Globus pallidus (tissue), 1 donor: Measurements from ENCODE around the gene MAP3K20.
"Not testable (repeated sequence)": the region's sequence is repeated elsewhere in the genome, so short reads cannot be mapped to it uniquely, and the experiment has no call there.

ENCODE experiments used
- DNase-seq: peaks from one replicate; pipeline ENCODE4 v3.0.0-alpha.2; 2015; ENCODE audit warnings: low spot score

Gene MAP3K20

GRCh38 chr2:173281898-173282297 is 206.3 kb downstream of the MAP3K20 start:
- not testable (repeated sequence) for DNase-seq

GRCh38 chr2:173282795-173283545 is 207.3 kb downstream of the MAP3K20 start:
- no peak for DNase-seq

DNA sequence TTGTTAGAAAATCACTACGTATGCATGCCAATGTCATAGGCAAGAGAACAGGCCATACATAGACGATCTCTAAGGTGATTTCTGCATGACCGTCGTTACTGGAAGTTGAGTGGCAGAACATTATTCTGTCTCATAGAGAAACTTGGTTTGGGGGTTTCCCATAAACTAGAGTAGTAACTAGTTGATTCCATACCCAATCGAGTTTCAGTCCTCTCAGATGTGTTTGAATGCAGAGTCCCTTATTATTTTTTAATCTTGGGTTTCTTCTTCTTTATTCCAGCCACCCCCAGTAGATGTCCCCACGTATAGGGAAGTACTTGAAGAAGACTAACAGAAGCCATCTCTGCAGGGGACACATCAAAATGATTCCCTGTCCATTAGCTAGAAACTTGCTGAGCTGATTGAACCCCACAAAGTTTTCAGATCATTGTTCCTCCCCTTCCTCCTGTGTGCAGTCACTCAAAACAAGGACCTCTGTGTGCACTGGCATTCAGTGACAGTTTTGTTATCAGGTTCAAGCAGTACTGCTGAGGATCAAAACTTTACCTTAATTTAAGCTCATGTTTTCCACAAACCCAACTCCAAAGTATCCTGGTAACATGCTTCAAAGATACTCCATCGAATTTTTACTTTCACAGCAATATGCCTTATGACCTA is 210.6 kb downstream of the MAP3K20 start:
- no peak for DNase-seq

DNA sequence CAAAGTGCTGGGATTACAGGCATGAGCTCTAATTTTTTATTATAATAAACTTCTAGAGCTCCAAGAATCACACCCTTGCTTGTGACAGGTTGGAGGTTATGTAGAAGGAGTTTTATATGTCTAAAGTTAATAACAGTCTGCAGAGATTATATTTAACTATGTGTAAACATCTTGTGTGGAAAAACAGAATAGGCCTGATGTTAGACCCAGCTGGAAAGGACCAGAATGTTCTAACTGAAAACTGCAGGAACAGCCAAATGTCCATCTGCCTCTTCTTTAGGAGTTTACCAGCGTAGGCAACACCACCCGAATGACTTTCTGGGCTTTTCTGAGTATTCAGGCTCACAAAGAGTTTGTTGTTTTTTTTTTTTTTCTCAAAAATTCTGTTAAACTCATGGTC is 211.9 kb downstream of the MAP3K20 start:
- DNase-seq = no peak

DNA sequence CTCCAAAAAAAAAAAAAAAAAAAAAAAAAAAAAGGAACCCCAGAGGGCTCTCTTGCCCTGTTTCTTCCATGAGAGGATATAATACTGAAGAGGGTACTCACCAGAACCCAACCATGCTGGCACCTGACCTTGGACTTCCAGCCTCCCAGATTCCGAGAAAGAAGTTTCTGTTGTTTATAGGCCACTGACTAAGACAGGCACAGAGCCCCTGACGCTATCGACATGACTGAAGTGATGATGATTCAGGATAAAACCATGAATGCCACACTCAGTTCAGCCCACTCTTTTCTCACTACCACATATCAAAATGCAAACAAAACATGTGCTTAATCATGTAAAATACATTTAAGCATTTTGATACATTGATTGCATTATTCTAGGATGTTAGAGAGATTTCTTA is 212.9 kb downstream of the MAP3K20 start:
- no peak for DNase-seq

DNA sequence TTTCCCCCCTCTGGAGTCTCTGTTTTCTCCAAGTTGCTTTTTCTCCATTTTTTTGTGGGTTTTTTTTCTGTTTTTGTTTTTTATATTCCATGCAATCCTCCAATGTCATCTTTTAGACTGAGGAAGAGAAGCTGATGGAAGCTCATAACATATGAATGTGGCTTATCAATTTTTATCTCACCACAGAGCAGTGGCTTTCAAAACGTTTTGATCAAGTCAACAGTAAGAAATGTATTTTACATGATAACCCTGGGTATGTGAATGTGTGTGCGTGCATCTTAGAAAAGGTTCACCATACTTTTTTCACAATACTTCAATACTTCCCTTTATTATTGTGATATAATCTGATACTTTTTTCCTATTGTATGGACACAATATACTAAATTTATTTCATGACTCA is 214.4 kb downstream of the MAP3K20 start:
- no peak for DNase-seq

GRCh38 chr2:173290518-173290917 is 214.9 kb downstream of the MAP3K20 start:
- DNase-seq = no peak

DNA sequence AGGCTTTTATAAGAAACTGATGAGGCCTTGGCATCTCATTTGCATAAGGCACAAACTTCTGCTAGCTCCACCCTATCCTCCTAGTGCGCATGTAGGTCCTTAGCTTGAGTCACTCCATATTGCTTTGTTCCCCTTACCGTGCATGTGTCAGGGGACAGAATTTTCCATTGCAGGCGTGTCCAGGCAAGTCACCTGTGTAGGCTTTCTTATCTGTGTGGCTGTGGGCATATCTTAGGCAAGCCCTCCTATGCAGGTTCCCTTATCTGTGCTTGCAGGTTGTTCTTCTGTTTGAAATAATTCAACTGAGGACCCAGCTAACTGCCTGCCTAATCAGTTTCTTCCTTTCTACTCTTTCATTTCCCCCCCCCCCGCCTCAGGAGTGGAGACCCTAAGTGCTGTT is 215.8 kb downstream of the MAP3K20 start:
- DNase-seq = no peak

GRCh38 chr2:173296235-173296634 is 220.6 kb downstream of the MAP3K20 start:
- no peak for DNase-seq

- no peak for DNase-seq
Measured at GRCh38 chr2:173298536-173299097, 223.0 kb downstream of the MAP3K20 start.

DNA sequence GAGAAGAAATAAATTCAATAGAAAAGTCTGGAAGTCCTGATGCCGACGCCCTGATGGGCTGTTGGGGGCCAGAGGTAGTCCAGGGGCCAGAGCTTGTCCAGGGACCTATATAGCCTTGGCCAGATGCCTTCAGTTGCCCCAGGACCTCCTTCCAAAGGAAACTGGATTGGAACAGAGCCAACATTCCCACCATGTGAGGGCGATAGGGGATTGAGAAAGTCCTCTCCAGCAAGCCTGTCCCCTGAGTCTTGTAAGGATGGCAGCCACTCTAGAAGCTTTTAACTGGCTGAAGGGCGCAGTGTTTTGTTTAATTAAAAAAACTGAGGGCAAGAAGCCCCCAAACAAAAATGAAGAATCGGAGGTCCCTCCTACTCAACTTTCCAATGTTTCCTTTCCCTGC is 224.1 kb downstream of the MAP3K20 start:
- DNase-seq = no peak

DNA sequence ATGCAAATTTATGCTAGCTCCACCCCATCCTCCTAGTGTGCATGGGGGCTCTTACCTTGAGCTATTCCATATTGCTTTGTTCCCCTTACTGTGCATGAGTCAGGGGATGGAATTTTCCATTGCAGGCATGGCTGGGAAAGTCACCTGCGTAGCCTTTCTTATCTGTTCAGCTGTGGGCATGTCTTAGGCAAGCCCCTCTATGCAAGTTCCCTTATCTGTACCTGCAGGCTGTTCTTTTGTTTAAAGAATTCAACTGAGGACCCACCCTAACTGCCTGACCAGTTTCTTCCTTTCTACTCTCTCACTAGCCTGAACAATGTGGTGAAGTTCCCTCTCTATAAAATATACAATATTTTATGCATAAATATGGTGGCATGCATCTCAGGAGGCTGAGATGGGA is 224.8 kb downstream of the MAP3K20 start:
- DNase-seq = no peak

GRCh38 chr2:173301549-173301948 is 225.9 kb downstream of the MAP3K20 start:
- not testable (repeated sequence) for DNase-seq

DNA sequence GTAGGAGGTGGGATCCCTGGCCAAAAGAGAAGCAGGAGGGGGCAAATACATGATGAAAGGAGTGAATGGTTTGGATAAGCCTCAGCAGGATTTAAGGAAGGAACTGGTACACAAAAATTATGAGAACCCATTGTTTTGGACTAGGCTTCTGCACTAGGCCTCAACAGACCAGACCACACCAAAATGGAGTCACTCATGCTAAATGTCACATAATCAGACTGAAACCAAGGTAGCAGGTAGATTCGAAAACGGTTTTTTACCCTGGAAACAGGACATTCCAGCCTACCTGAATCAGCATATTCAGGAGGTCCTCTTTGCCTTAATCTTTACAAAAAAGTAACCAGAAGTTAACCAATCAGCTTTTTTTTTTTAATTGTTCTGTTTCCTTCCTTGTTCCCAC is 229.7 kb downstream of the MAP3K20 start:
- no peak for DNase-seq

DNA sequence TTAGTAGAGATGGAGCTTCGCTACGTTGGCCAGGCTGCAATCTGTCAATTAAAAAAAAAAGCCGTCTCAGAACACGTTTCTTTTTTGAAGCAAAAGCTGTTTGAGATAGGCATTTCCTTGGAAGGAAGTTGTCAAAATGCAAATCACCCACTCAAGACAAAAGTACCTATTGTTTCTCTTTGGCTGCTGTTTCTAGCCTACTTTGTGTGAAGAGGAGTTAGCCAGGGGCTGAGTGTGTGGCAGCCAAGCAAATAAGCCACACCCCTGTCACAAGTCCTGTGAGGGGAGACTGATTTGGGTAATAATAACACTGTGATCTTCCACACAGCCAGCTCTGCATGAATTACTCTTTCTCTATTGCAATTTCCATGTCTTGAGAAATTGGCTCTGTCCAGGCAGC is 231.6 kb downstream of the MAP3K20 start:
- DNase-seq = peak; percentile 26

- DNase-seq = not testable (repeated sequence)
Measured at GRCh38 chr2:173309370-173309769, 233.7 kb downstream of the MAP3K20 start.

GRCh38 chr2:173311844-173312606 is 236.4 kb downstream of the MAP3K20 start:
- no peak for DNase-seq
